ENCODE measurements around the gene CYSLTR2. TPM values are rescaled to one million over a fixed set of nuclear protein-coding genes. Genes with fewer than 3 reads are reported as not detected.

CYSLTR2 gene
- total RNA-seq, 2 experiments from 2014 or later, result 0.09 TPM; not detected in 1

- no peaks in the 10 kb centered on the region for H3K9me2 ChIP-seq (ENCODE audit: insufficient read depth, low read length)
- intact Hi-C loops (cut with micrococcal nuclease; ENCODE audit: unreplicated experiment), result no loop called here
- no peaks in the 10 kb centered on the region for H4K20me1 ChIP-seq (ENCODE audit: insufficient read depth, low read length)
- POLR2A ChIA-PET, result no interaction called here
- CTCF ChIA-PET (ENCODE audit: unreplicated experiment), result no interaction called here
- H3K79me2 ChIP-seq (ENCODE audit: insufficient read depth, low read depth, low read length), result no peaks in the 10 kb centered on the region
- H3K4me3 ChIP-seq (ENCODE audit: low read depth, low read length, poor library complexity, severe bottlenecking), result no peak overlapping the region
- H3K4me2 ChIP-seq (ENCODE audit: low read length), result no peak overlapping the region
- no peak for DNase-seq (ENCODE audit: low spot score)
- H2AFZ ChIP-seq (ENCODE audit: low read length), result no peak overlapping the region
- no peaks in the 10 kb centered on the region for H3K4me1 ChIP-seq (ENCODE audit: insufficient read depth, low read length, poor library complexity, severe bottlenecking)
- TF ChIP-seq EZH2phosphoT487 (IDR thresholded peaks at IDR 0.05; ENCODE audit: borderline replicate concordance, low read depth, low read length) (no peak), CTCF (conservative IDR thresholded peaks at IDR 0.05; ENCODE audit: low read length) (no peak)
- no peak overlapping the region for H3K27ac ChIP-seq (ENCODE audit: low read depth, low read length, poor library complexity, severe bottlenecking)
- no peaks in the 10 kb centered on the region for H3K9me3 ChIP-seq (ENCODE audit: low read length)
- H3K36me3 ChIP-seq (ENCODE audit: insufficient read depth, low read length), result no peaks in the 10 kb centered on the region
- BruUV-seq (replicated peaks), result no TSS peak
Observed at GRCh38 chr13:48707405-48707804, 53.7 kb downstream of the CYSLTR2 start.

GRCh38 chr13:48708764-48709163 is 55.0 kb downstream of the CYSLTR2 start:
- no peaks in the 10 kb centered on the region for H3K9me3 ChIP-seq (ENCODE audit: low read length)
- no TSS peak for BruUV-seq (replicated peaks)
- no peaks in the 10 kb centered on the region for H3K4me1 ChIP-seq (ENCODE audit: insufficient read depth, low read length, poor library complexity, severe bottlenecking)
- TF ChIP-seq EZH2phosphoT487 (IDR thresholded peaks at IDR 0.05; ENCODE audit: borderline replicate concordance, low read depth, low read length) (no peak), CTCF (conservative IDR thresholded peaks at IDR 0.05; ENCODE audit: low read length) (no peak)
- DNase-seq (ENCODE audit: low spot score), result no peak
- POLR2A ChIA-PET, result no interaction called here
- H3K9me2 ChIP-seq (ENCODE audit: insufficient read depth, low read length), result no peaks in the 10 kb centered on the region
- H4K20me1 ChIP-seq (ENCODE audit: insufficient read depth, low read length), result no peaks in the 10 kb centered on the region
- no peak overlapping the region for H2AFZ ChIP-seq (ENCODE audit: low read length)
- no peaks in the 10 kb centered on the region for H3K79me2 ChIP-seq (ENCODE audit: insufficient read depth, low read depth, low read length)
- no peak overlapping the region for H3K4me2 ChIP-seq (ENCODE audit: low read length)
- H3K36me3 ChIP-seq (ENCODE audit: insufficient read depth, low read length), result no peaks in the 10 kb centered on the region
- CTCF ChIA-PET (ENCODE audit: unreplicated experiment), result no interaction called here
- H3K27ac ChIP-seq (ENCODE audit: low read depth, low read length, poor library complexity, severe bottlenecking), result no peak overlapping the region
- intact Hi-C loops (cut with micrococcal nuclease; ENCODE audit: unreplicated experiment), result no loop called here
- H3K4me3 ChIP-seq (ENCODE audit: low read depth, low read length, poor library complexity, severe bottlenecking), result no peak overlapping the region

- no peak overlapping the region for H2AFZ ChIP-seq (ENCODE audit: low read length)
- no peak overlapping the region for H3K4me2 ChIP-seq (ENCODE audit: low read length)
- H3K4me1 ChIP-seq (ENCODE audit: insufficient read depth, low read length, poor library complexity, severe bottlenecking), result no peaks in the 10 kb centered on the region
- POLR2A ChIA-PET, result no interaction called here
- H3K9me3 ChIP-seq (ENCODE audit: low read length), result peaks cover 3% of the 10 kb centered on the region
- CTCF ChIA-PET (ENCODE audit: unreplicated experiment), result no interaction called here
- BruUV-seq (replicated peaks), result no TSS peak
- no peaks in the 10 kb centered on the region for H3K9me2 ChIP-seq (ENCODE audit: insufficient read depth, low read length)
- DNase-seq (ENCODE audit: low spot score), result no peak
- H4K20me1 ChIP-seq (ENCODE audit: insufficient read depth, low read length), result no peaks in the 10 kb centered on the region
- H3K79me2 ChIP-seq (ENCODE audit: insufficient read depth, low read depth, low read length), result no peaks in the 10 kb centered on the region
- H3K36me3 ChIP-seq (ENCODE audit: insufficient read depth, low read length), result no peaks in the 10 kb centered on the region
- no peak overlapping the region for H3K27ac ChIP-seq (ENCODE audit: low read depth, low read length, poor library complexity, severe bottlenecking)
- intact Hi-C loops (cut with micrococcal nuclease; ENCODE audit: unreplicated experiment), result no loop called here
- TF ChIP-seq EZH2phosphoT487 (IDR thresholded peaks at IDR 0.05; ENCODE audit: borderline replicate concordance, low read depth, low read length) (no peak), CTCF (conservative IDR thresholded peaks at IDR 0.05; ENCODE audit: low read length) (no peak)
- H3K4me3 ChIP-seq (ENCODE audit: low read depth, low read length, poor library complexity, severe bottlenecking), result no peak overlapping the region
Observed at GRCh38 chr13:48709213-48709612, 55.5 kb downstream of the CYSLTR2 start.
